ENCODE measurements around the gene OOSP2. TPM values are rescaled to one million over a fixed set of nuclear protein-coding genes. Genes with fewer than 3 reads are reported as not detected.

Gene OOSP2
- total RNA-seq, 1 experiment from 2014 or later = not detected

- intact Hi-C loops (cut with micrococcal nuclease) = no loop called here
- ChIA-PET POLR2A (no interaction called here), CTCF (no interaction called here)
- peak; percentile 10 for DNase-seq (ENCODE audit: unreplicated experiment)
- Mint-ChIP-seq H3K4me3 (ENCODE audit: unreplicated experiment) (no peak overlapping the region), H3K36me3 (ENCODE audit: insufficient read depth, unreplicated experiment) (no peaks in the 10 kb centered on the region), H3K4me1 (ENCODE audit: insufficient read depth, unreplicated experiment) (no peaks in the 10 kb centered on the region), H3K9me3 (ENCODE audit: unreplicated experiment) (no peaks in the 10 kb centered on the region), H3K27ac (ENCODE audit: low read depth, unreplicated experiment) (no peak overlapping the region), H3K27me3 (ENCODE audit: insufficient read depth, unreplicated experiment) (peaks cover 16% of the 10 kb centered on the region)
- no peak for TF ChIP-seq CTCF (IDR thresholded peaks at IDR 0.05; ENCODE audit: unreplicated experiment)
- no TSS peak for BruUV-seq (replicated peaks)
Observed at GRCh38 chr11:59999691-60000090, 40.5 kb upstream of the OOSP2 start.

GRCh38 chr11:60003729-60004128, 36.5 kb upstream of the OOSP2 start:
- intact Hi-C loops (cut with micrococcal nuclease) = no loop called here
- DNase-seq (ENCODE audit: unreplicated experiment) = no peak
- no peak for TF ChIP-seq CTCF (IDR thresholded peaks at IDR 0.05; ENCODE audit: unreplicated experiment)
- Mint-ChIP-seq H3K36me3 (ENCODE audit: insufficient read depth, unreplicated experiment) (peaks cover 4% of the 10 kb centered on the region), H3K27me3 (ENCODE audit: insufficient read depth, unreplicated experiment) (peaks cover 16% of the 10 kb centered on the region), H3K9me3 (ENCODE audit: unreplicated experiment) (no peaks in the 10 kb centered on the region), H3K4me1 (ENCODE audit: insufficient read depth, unreplicated experiment) (no peaks in the 10 kb centered on the region), H3K27ac (ENCODE audit: low read depth, unreplicated experiment) (no peak overlapping the region), H3K4me3 (ENCODE audit: unreplicated experiment) (no peak overlapping the region)
- CTCF ChIA-PET = interaction anchor here (1.2 kb wide), 1 partner anchor 29 kb away, joined by 3 read pairs; no protein-coding TSS in a partner anchor
- no TSS peak for BruUV-seq (replicated peaks)
- POLR2A ChIA-PET = no interaction called here

GRCh38 chr11:60005360-60005759, 34.8 kb upstream of the OOSP2 start:
- no peak for DNase-seq (ENCODE audit: unreplicated experiment)
- BruUV-seq (replicated peaks) = no TSS peak
- intact Hi-C loops (cut with micrococcal nuclease) = no loop called here
- peaks cover 4% of the 10 kb centered on the region for H3K36me3 Mint-ChIP-seq (ENCODE audit: insufficient read depth, unreplicated experiment)
- peaks cover 23% of the 10 kb centered on the region for H3K27me3 Mint-ChIP-seq (ENCODE audit: insufficient read depth, unreplicated experiment)
- H3K27ac Mint-ChIP-seq (ENCODE audit: low read depth, unreplicated experiment) = no peak overlapping the region
- no peaks in the 10 kb centered on the region for H3K4me1 Mint-ChIP-seq (ENCODE audit: insufficient read depth, unreplicated experiment)
- peaks cover 5% of the 10 kb centered on the region for H3K9me3 Mint-ChIP-seq (ENCODE audit: unreplicated experiment)
- TF ChIP-seq CTCF (IDR thresholded peaks at IDR 0.05; ENCODE audit: unreplicated experiment) = no peak
- H3K4me3 Mint-ChIP-seq (ENCODE audit: unreplicated experiment) = no peak overlapping the region
- POLR2A ChIA-PET = no interaction called here
- CTCF ChIA-PET = no interaction called here

GRCh38 chr11:60016881-60017280, 23.3 kb upstream of the OOSP2 start, which contains the start of gene OOSP4B:
OOSP4B (plus strand) TSS chr11:60017181.
- Mint-ChIP-seq H3K4me1 (ENCODE audit: insufficient read depth, unreplicated experiment) (no peaks in the 10 kb centered on the region), H3K27ac (ENCODE audit: low read depth, unreplicated experiment) (no peak within 1 kb of the TSS), H3K27me3 (ENCODE audit: insufficient read depth, unreplicated experiment) (no peaks in the 10 kb centered on the region), H3K9me3 (ENCODE audit: unreplicated experiment) (peaks cover 7% of the 10 kb centered on the region), H3K36me3 (ENCODE audit: insufficient read depth, unreplicated experiment) (no peaks in the 10 kb centered on the region), H3K4me3 (ENCODE audit: unreplicated experiment) (no peak within 1 kb of the TSS)
- POLR2A ChIA-PET = no interaction called here
- no peak for TF ChIP-seq CTCF (IDR thresholded peaks at IDR 0.05; ENCODE audit: unreplicated experiment)
- intact Hi-C loops (cut with micrococcal nuclease) = no loop called here
- CTCF ChIA-PET = interaction anchor here (1.0 kb wide), 1 partner anchor 602 kb away, joined by 4 read pairs; no protein-coding TSS in a partner anchor
- no TSS peak for BruUV-seq (replicated peaks)
- DNase-seq (ENCODE audit: unreplicated experiment) = no peak

All from MCF 10A (cell line).